Skeletal muscle tissue (tissue), 4 donors: ENCODE results near the gene ATP6V0E2. TPM values are rescaled to one million over a fixed set of nuclear protein-coding genes. Genes with fewer than 3 reads are reported as not detected.

Experiments
- H3K27ac ChIP-seq: one replicate; pipeline ENCODE4 v1.7.0; 2013; ENCODE audit warnings: mild to moderate bottlenecking, low read depth, low read length, inconsistent platforms
- H3K27me3 ChIP-seq, 3 donors: one replicate each; pipeline ENCODE4 v1.7.0; 2013; ENCODE audit warnings: low read length in 3 of 3; ENCODE audit not compliant: control insufficient read depth in 3 of 3, insufficient read depth in 3 of 3
- H3K36me3 ChIP-seq, 3 donors: one replicate each; pipeline ENCODE4 v1.7.0; 2013; ENCODE audit warnings: low read length in 3 of 3; ENCODE audit not compliant: control insufficient read depth in 3 of 3, insufficient read depth in 3 of 3
- H3K4me1 ChIP-seq, 3 donors: one replicate each; pipeline ENCODE4 v1.7.0; 2013; ENCODE audit warnings: low read length in 3 of 3, mild to moderate bottlenecking in 3 of 3; ENCODE audit not compliant: control insufficient read depth in 3 of 3, insufficient read depth in 3 of 3
- H3K4me3 ChIP-seq, 3 donors: one replicate each; pipeline ENCODE4 v1.7.0; 2013; ENCODE audit warnings: low read length in 3 of 3
- H3K9ac ChIP-seq, 3 donors: one replicate each; pipeline ENCODE4 v1.7.0; 2013; ENCODE audit warnings: low read length in 3 of 3, mild to moderate bottlenecking in 3 of 3, moderate library complexity in 2 of 3, low read depth in 1 of 3
- H3K9me3 ChIP-seq, 3 donors: one replicate each; pipeline ENCODE4 v1.7.0; 2013; ENCODE audit warnings: low read length in 3 of 3; ENCODE audit not compliant: control insufficient read depth in 3 of 3
- total RNA-seq: library from RNA; depleted of rRNA; stranded (reverse); fragments of >200 nt; gene quantifications from one replicate; pipeline ENCODE4 v1.2.3, GENCODE V29; 2014
- donor health status: Osteomylitis.

The ATP6V0E2 gene
- total RNA-seq, 1 donor from 2014 or later, result 5.2 TPM

- H3K27me3 ChIP-seq, result no peaks in the 10 kb centered on the region
- no peak overlapping the region for H3K4me3 ChIP-seq
- H3K36me3 ChIP-seq, result peaks cover 20 to 33% (median 24%) of the 10 kb centered on the region in 3 donors
- H3K4me1 ChIP-seq, result peaks cover 5 to 15% (median 15%) of the 10 kb centered on the region in 3 donors
- H3K9me3 ChIP-seq, result no peaks in the 10 kb centered on the region
- H3K27ac ChIP-seq, result no peak overlapping the region
- no peak overlapping the region for H3K9ac ChIP-seq
These were observed 22.3 kb upstream of the ATP6V0E2 start for GRCh38 chr7:149851449-149851848.

GRCh38 chr7:149853157-149853556 lies 20.6 kb upstream of the ATP6V0E2 start:
- Histone ChIP-seq H3K9ac (no peak overlapping the region), H3K4me1 (peaks cover 5 to 15% (median 15%) of the 10 kb centered on the region in 3 donors), H3K27me3 (no peaks in the 10 kb centered on the region), H3K9me3 (no peaks in the 10 kb centered on the region), H3K27ac (no peak overlapping the region), H3K4me3 (no peak overlapping the region), H3K36me3 (peaks cover 13 to 32% (median 22%) of the 10 kb centered on the region in 3 donors)

- Histone ChIP-seq H3K27me3 (no peaks in the 10 kb centered on the region), H3K4me1 (peaks cover 5 to 15% (median 15%) of the 10 kb centered on the region in 3 donors), H3K27ac (no peak overlapping the region), H3K9ac (no peak overlapping the region), H3K9me3 (no peaks in the 10 kb centered on the region), H3K4me3 (no peak overlapping the region), H3K36me3 (peaks cover 17 to 27% (median 18%) of the 10 kb centered on the region in 3 donors)
These were observed 19.0 kb upstream of the ATP6V0E2 start for GRCh38 chr7:149854611-149855360.

GRCh38 chr7:149855361-149856305 lies 18.1 kb upstream of the ATP6V0E2 start:
- Histone ChIP-seq H3K27ac (no peak overlapping the region), H3K36me3 (peaks cover 16 to 30% (median 26%) of the 10 kb centered on the region in 3 donors), H3K4me3 (no peak overlapping the region), H3K4me1 (peaks cover 5 to 15% (median 15%) of the 10 kb centered on the region in 3 donors), H3K9me3 (no peaks in the 10 kb centered on the region), H3K27me3 (no peaks in the 10 kb centered on the region), H3K9ac (peak overlapping the region in 1 of 3 donors; percentile 16)

- Histone ChIP-seq H3K27me3 (no peaks in the 10 kb centered on the region), H3K36me3 (peaks cover 24 to 39% (median 34%) of the 10 kb centered on the region in 3 donors), H3K9ac (no peak overlapping the region), H3K27ac (no peak overlapping the region), H3K9me3 (no peaks in the 10 kb centered on the region), H3K4me3 (no peak overlapping the region), H3K4me1 (peaks cover 5 to 15% (median 15%) of the 10 kb centered on the region in 3 donors)
These were observed 17.2 kb upstream of the ATP6V0E2 start for GRCh38 chr7:149856583-149856982.

- Histone ChIP-seq H3K27me3 (no peaks in the 10 kb centered on the region), H3K9me3 (no peaks in the 10 kb centered on the region), H3K4me3 (no peak overlapping the region), H3K27ac (no peak overlapping the region), H3K4me1 (peaks cover 5 to 15% (median 15%) of the 10 kb centered on the region in 3 donors), H3K9ac (no peak overlapping the region), H3K36me3 (peaks cover 40 to 54% (median 42%) of the 10 kb centered on the region in 3 donors)
These were observed 14.4 kb upstream of the ATP6V0E2 start for GRCh38 chr7:149859369-149859768.

GRCh38 chr7:149859876-149860275 lies 13.9 kb upstream of the ATP6V0E2 start:
- no peak overlapping the region for H3K4me3 ChIP-seq
- H3K4me1 ChIP-seq, result peaks cover 5 to 11% (median 10%) of the 10 kb centered on the region in 3 donors
- H3K9ac ChIP-seq, result no peak overlapping the region
- H3K27me3 ChIP-seq, result no peaks in the 10 kb centered on the region
- H3K36me3 ChIP-seq, result peaks cover 46 to 57% (median 47%) of the 10 kb centered on the region in 3 donors
- no peaks in the 10 kb centered on the region for H3K9me3 ChIP-seq
- H3K27ac ChIP-seq, result no peak overlapping the region

GRCh38 chr7:149860821-149861727 lies 12.7 kb upstream of the ATP6V0E2 start:
- no peaks in the 10 kb centered on the region for H3K27me3 ChIP-seq
- no peaks in the 10 kb centered on the region for H3K4me1 ChIP-seq
- no peak overlapping the region for H3K27ac ChIP-seq
- no peak overlapping the region for H3K9ac ChIP-seq
- no peaks in the 10 kb centered on the region for H3K9me3 ChIP-seq
- no peak overlapping the region for H3K4me3 ChIP-seq
- peaks cover 52 to 61% (median 54%) of the 10 kb centered on the region in 3 donors for H3K36me3 ChIP-seq

- Histone ChIP-seq H3K9me3 (no peaks in the 10 kb centered on the region), H3K9ac (no peak overlapping the region), H3K27me3 (no peaks in the 10 kb centered on the region), H3K27ac (no peak overlapping the region), H3K4me1 (no peaks in the 10 kb centered on the region), H3K4me3 (no peak overlapping the region), H3K36me3 (peaks cover 52 to 64% (median 56%) of the 10 kb centered on the region in 3 donors)
These were observed 12.1 kb upstream of the ATP6V0E2 start for GRCh38 chr7:149861728-149862045.
